Inferior parietal cortex (tissue), 1 donor: ENCODE data around the gene TMEM218.

ENCODE experiments used
- DNase-seq: peaks from one replicate; pipeline ENCODE4 v3.0.0-alpha.2; 2016; ENCODE audit errors: extremely low spot score

TMEM218 gene

DNA sequence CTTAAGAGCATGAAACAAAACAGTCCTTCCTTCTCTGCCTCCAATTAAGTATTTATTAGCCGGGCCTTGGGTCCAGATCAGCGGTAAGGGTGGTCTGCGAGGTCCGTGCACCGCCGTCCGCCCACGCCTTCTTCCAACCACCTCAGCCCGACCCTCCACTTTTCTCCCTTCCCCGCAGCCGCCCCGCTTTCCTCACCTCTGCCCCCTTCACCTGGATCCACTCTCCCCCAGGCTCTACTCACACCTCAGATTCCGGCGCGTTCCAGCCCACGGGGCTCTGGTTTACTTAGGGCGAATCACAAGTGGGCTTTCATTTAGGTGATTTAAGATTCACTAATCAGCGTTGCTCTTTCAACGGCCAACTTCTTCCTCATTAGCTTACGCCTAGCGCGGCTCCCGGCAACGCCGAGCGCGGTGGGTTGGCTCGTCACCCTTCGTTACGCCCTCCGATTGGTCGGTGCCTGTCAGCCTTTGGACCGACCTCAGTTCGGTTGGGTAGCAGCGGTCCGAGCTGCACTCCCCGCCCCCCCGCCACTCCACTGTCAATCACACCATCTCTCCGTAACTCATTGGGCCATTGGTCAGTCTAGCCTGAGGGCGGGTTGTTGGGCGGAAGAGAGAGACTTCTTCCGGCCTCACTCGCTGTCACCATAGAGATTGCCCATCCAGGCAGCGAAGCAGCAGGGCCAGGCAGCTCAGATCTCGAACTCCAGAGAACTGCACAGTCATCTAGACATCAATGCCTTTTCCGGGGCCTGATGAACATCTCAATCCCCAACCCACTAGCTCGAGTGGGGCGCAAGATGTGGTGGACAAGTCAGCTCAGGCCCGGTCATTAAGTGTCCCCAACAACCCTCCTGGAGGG, at the start of gene TMEM218:
TMEM218 (minus strand) TSS at position 284 of the 865 bp plus-strand sequence. CDS start 9,385 bp downstream, outside the sequence.
- DNase-seq, result peak; percentile 99

DNA sequence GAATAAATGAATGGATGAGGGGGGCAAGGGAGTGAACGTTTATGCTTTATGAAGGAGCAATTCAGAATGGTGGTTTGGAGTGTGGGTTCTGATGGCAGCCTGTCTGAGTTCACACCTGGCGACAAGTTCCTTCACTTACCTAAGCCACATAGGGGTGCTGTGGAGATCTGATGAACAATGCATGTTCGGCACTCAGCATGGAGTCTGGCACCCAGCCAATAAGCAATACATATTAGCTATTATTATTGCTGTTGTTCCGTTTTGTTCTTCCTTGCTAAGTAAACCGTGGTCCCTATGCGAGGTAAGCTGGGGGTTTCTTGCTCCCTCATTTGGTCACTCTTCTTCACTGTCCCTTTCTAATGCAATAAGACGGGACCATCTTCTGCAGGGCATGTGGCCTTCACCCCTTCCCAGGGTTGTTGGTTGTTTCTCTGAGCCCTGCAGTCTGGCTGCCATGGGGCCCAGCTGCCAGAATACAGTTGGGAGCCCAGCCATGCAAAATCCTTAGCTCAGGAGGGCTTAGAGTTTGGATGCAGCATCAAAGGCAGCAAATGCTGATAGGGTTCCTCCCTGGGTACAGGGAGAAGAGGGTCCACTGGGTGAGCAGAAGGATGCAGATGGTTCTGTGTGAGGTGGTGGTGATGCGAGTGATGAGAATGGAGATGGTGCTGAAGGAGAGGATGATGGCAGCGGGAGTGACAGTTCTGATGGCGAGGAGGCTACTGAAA, 46.7 kb upstream of the TMEM218 start:
- no peak for DNase-seq

DNA sequence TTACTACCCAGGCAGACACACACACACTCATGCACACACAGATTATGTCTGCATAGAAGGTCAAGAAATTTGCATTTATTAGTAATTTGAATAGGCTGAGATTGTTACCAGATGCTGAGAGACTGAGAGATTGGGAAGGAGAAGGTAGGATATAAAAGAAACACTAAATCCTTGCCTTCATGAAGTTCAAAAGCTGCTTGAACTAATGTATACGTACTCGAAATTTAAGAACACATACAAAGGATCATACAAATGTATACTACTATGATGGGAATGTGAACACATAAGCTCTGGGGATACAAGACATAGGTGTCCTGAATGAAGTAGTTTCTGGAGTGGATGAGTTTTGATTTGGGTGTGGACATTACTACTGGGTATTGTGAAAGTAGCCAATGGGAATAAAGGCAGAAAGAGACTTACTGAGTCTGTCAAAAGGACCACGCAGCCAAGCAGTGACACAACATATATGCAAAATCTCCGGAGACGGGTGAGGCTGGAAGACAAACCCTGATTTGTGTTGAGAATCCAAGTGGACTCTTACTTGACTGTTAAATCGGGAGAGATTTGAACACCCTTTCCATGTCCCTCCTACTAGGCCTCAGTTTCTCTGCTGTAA, 45.8 kb upstream of the TMEM218 start:
- no peak for DNase-seq

DNA sequence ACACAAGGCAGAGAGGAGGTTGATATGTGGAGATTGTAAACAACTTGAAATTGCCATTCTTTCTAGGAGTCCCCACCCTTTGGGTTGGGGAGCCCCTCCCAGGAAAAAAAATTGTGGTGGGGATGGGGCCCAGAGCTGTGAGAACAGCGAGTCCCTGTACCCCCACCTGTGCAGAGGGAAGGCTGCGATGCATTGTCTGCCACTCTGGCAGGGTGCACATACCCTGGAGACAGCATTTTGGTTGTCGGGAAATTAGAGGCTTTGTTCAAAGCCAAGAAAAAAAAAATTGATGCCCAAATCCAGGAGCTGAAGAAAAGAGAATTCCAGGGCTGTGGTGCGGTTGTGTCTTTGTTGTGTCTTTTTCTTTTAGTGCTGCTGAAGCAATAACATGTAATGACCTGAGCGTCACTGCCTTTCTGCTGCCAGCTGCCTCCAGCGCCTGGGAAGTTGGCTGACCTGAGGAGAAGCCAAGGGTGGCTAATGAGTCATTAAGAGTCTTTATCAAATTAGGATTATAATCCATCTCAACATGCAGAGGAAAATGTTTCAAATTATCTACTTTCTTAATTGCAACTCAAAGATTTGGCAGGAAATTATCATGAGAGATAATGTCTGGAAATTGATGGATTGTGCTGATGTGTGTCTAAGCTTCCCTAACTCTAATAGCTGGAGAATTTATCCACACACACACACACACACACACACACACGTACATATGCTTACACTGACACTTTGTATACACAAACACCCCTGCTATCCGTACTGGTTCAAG, 45.1 kb upstream of the TMEM218 start:
- DNase-seq, result no peak

DNA sequence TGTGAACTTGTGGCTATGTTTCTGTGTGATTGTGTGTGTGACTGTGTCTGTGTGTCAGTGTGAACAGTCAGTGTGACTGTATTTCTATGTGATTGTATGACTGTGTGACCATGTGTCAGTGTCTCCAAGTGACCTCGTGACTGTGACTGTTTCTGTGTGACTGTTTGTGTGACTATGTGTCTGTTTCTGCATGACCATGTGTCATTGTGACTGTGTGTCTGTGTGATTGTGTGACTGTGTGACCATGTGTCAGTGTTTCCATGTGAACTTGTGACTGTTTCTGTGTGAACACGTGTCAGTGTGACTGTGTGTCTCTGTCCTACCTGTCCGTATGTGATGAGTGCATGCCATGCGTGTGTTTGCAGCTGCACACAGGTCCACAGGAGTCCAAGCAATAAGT, 44.3 kb upstream of the TMEM218 start:
- no peak for DNase-seq

DNA sequence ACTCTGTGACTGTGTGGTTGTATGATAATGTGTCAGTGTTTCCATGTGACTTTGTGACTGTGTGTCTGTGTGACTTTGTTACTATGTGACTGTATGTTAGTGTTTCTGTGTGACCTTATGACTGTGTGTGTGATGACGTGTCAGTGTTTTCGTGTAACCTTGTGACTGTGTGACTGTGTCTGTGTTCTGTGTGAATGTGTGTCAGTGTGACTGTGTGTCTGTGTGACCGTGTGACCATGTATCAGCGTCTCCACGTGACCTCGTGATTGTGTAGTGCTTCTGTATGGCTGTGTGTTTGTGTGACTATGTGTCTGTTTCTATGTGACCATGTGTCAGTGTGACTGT, 43.6 kb upstream of the TMEM218 start:
- DNase-seq, result no peak

DNA sequence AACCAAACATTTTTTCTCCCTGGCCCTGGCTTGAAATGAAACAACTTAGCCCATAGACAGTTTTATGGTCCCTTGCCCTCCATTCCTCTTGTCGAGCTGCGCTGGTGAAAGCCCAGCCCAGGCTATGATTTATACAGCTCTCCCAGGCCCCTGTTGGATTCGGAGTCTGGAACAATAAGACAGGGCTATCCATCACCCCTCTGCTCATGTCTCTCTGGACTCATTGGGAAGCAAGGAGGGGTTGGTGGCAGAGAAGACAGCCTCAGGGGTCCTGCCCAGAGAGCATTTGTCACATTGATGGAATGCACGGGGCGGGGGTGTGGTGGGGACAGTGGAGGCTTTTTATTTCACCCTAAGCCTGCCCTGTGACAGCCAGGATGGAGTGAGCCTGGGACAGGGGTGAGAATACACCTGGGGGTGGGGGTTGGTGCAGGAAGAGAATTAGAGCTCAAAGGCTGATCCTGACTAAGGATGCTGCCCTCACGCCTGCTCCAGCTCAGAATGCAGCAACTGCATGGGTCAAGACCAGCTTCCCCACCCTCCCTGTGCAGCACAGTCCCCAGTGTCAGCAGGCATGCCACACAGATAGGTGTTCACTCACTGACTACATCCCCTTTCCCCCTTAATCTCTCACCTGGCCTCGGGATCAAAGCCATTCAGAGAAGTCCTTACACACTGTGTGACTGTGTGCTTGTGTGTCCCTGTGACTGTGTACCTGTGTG, 43.1 kb upstream of the TMEM218 start:
- no peak for DNase-seq

DNA sequence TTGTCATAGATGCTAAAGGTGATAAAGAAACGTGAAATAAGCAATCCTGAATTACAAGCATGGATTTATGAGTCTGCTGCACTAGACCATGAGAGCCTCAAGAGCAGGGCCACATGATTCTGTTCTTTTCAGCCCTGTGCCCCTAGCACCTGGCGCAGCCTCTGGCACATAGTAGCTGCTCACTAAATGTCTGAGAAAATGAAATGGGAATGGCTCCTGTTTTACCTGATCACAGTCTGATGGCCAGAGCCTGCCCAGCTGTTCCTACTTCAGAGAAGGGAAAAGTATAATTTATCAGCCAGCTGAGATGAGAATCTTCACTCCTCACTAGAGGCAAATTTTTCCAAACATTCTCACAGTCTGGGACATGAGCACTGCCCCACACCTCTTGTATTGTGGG, 42.4 kb upstream of the TMEM218 start:
- DNase-seq, result no peak

DNA sequence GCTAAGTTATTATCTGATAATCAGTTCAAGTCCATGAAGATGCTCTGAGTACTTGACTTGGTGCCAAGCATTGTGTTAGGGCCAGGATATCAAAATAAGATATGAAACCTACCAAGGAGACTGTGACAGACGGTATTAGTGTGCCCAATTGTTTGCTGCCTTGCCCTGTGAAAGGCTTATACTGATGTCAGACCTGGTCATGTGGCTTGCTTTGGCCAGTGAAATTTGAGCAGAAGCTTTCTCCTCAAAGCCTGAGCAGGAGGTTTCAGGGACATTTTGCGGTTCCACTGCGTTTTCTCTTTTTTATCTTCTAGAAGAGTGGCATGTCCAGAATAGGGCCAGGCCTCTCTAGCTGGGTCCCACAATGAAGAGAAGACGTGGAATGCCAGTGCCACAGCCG, 37.3 kb upstream of the TMEM218 start:
- no peak for DNase-seq

DNA sequence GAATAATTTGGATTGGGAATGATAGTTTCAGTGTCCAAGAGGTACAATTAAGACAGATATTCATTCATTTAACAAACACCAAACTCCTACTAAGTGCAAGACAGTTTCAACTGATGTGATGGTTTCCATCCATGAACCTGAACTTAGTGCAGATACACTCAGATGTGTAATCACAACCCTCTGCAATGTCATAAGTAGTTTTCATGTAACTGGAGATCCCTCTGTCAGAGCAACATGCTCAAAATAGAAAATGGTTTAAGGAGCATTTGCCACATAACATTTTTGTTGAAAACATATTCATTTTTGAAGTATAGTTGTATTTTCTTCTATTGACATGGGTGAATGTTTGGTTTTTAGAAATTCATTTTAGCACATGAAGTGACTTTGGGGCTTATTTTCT, 36.6 kb upstream of the TMEM218 start:
- no peak for DNase-seq

DNA sequence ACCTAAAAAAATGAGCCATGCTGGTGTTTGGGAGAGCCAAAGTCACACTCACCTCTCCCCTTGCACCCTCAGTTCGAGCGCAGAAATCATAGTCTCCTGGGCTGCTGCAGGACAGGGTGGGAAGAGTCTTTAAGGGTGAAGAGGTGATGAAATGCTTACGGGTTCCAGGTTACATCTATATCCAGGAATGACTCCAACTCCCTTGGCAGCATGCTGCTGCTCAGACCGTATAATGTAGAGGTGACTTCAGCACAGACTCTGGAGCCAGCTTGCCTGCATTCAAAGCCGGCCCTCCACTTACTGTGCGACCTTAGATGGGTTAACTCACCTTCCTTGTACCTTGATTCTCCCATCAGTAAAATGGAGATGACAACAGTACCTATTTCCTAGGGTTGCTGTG, 35.9 kb upstream of the TMEM218 start:
- DNase-seq, result no peak

DNA sequence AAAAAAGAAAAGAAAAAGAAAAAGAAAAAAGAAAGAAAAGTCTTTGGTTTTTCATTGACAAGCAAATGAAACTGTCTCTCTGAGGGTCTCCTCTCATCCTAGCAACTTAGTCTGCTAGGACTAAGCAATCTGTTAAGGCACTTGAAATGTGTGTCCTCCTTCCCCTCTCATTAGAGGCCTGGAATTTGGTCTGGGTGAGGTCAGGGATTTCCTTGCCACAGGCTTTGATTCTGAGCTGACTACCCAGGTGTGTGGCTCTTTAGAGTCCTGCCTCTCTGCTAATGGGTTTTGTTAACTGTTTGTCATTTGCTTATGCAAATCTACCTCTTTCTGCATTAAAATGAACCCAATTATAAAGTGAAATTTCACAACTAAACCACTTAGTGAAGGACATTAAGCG, 34.8 kb upstream of the TMEM218 start:
- DNase-seq, result no peak

DNA sequence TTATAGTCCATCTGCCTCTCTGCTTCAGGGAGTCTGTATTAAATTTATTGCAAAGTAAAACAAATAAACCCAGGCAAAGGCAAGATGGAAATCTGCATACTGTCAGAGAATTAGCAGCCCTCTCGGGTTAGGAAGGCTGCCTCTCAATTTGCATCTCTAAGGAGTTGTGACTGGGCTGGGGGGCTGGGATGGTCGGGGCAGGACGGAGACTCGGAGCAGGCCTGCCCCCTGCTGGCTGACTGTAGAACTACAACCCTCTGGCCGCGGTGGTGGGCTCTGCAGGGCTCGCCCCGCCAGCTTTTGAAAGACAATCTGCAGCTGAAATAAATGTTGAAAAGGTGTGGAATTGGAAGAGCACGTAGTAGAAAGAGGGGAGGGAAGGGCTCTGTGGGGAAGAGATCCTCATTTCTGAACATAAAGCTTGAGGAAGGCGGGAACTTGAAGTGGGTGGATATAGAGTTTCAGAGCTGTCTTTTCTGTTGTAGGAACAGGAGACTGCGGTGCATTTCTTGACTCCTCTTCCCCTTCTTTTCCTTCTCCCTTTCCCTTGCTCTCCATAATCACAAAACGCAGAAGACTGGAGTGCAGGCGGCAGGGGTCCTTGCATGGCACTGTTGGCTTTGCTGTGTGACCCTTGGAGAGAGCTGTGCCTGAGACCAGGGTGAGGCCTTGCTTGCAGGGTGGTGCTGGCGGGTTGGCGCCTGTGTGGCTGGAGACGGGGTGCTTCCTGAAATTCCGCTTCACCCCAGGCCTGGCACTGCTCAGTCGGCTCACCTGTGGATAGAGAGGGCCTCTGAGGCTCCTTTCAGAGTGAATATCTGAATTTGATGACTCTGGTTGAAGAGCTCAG, 30.5 kb upstream of the TMEM218 start:
- peak; percentile 28 for DNase-seq

DNA sequence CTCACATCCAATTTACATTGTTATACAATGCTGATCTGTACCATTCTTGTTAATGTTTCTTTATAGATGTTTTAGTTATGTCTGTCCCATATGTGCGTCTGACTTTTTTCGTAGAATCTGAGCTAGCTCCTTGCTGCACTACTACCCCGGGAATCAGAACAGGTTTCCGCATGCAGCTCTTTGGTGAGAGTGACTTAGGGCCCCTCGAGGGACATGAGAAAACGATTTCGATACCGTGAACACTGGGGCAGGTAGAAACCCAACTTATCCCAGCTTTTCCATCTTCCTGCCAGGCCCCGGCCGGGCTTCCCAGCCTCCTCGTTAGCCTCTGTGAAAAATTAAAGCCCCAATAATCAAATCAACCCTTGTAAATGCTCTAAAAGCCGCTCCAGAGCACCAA, 29.8 kb upstream of the TMEM218 start:
- no peak for DNase-seq

DNA sequence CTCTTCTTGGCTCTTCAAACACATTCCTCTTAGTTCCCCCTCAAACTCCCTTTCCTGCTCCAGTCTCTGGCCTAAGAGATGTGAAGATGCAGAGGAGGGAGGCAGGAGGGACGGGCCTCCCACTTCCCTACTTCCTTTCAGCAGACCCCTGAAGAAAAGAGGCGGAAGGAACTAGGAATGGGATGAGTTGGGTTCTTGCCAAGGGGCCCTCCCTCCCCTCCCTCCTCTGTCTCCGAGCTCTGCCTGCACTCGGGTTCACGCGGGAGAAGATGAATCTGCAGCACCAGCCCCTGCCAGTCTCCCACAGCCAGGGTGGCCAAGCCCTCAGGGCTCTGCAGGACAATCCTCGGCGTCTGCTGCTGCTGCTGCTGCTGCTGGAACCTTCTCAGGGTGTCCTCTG, 28.8 kb upstream of the TMEM218 start:
- no peak for DNase-seq

DNA sequence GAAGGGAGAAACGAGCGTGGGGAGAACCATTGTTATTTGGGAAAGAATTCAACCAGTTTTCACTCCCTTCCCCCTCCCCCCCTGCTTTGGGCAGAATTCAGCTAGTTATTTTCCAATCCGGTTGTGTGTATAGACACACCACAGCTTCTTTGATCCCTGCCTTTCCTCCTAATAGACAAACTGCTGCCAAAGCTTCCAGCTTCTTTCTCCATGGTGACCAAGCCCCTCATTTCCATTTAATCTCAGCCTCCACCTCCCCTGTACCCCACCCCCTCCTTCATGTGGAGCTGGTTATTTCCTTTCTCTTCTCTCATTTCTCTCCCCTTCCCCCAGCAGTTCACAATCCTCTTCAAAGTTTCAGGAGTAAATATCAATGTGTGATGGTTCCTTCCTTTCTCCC, 28.4 kb upstream of the TMEM218 start:
- no peak for DNase-seq

DNA sequence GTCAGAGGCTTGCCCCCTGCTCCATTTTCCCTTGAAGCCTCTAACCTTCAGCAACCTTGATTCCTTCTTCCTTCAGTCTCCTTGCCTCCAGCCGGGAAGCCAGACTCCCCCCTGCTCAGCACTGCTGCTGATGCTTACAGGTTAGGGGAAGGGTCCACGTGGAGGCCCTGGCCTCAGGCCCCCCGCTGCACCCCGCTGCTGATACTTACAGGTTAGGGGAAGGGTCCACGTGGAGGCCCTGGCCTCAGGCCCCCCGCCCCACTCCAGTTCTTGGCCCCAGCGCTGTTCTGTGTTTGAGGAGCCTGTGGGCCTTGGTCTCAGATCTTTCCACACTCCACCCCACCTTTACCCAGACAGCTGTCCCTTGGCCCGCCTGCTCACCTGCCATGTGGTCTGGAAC, 27.5 kb upstream of the TMEM218 start:
- no peak for DNase-seq

DNA sequence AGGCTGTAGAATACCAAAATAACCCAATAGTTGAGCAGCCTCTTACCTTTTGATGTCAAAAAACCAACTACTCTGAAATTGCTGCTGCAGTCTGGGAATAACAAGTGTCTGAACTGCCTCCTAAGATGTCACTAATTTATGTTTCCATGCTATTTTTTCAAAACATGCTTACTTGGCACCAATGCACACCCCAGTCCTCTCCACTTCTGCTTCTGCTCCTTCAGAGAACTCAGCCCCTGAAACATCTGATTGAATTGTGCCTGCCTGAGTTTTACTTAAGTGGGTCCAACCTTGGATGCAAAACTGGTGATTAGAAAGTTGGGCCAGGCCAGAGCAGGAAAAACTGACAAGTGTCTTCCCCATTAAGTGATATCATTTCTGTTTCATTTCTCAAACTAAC, 24.6 kb upstream of the TMEM218 start:
- DNase-seq, result no peak

DNA sequence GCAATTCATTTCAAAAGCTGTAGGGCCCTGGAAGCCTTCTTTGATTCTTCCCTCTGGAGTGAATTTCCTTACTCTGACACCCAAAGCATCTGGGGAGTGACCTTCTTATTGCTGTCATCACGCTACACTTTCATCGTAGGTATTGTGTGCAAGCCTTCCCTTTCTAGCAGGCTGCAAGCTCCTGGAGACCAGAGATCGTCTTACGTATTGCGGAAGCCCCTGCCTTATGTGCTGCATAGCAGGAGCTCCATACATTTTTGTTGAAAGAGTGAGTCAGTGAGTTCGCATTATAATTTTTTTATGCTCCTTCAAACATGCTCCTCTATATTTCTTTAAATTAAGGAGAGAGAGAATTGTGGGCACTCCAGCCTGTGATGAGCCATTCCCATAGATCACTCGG, 21.2 kb upstream of the TMEM218 start:
- no peak for DNase-seq

DNA sequence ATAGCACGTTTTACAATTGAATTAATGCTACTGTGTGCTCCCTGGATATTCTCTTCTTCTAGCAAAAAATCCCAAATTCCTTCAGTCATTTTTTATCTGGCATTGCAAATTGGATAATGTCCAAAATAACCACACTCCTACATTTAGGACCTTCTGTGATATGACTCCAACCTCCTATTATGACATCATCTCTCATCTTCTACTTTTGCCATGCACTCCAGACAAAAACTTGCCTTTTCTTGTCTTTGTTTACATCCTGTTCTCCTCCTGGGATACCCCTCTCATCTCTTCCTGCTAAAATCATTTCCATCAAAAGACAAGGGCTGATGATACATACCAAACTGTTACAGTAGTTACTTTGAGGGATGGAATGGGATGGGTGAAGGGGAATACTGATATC, 20.6 kb upstream of the TMEM218 start:
- no peak for DNase-seq
